ENCODE results near the gene TTLL8.
"Not testable (repeated sequence)": the region's sequence is repeated elsewhere in the genome, so short reads cannot be mapped to it uniquely, and the experiment has no call there.

TTLL8 gene

GRCh38 chr22:50058061-50058905 lies at the start of gene TTLL8:
TSS of gene TTLL8 (minus strand) at chr22:50058298.
- no peak for DNase-seq

- DNase-seq = no peak
Observed at GRCh38 chr22:50107529-50107928, 49.4 kb upstream of the TTLL8 start.

GRCh38 chr22:50105208-50106100 lies 47.4 kb upstream of the TTLL8 start:
- no peak for DNase-seq

- DNase-seq = no peak
Observed at GRCh38 chr22:50104141-50104544, 46.0 kb upstream of the TTLL8 start.

- no peak for DNase-seq
Observed at GRCh38 chr22:50102946-50103345, 44.8 kb upstream of the TTLL8 start.

GRCh38 chr22:50101870-50102565 lies 43.9 kb upstream of the TTLL8 start:
- no peak for DNase-seq

GRCh38 chr22:50098052-50098451 lies 40.0 kb upstream of the TTLL8 start:
- DNase-seq = no peak

GRCh38 chr22:50092342-50092741 lies 34.2 kb upstream of the TTLL8 start:
- no peak for DNase-seq

- no peak for DNase-seq
Observed at GRCh38 chr22:50091092-50091768, 33.1 kb upstream of the TTLL8 start.

- no peak for DNase-seq
Observed at GRCh38 chr22:50090412-50090714, 32.3 kb upstream of the TTLL8 start.

- no peak for DNase-seq
Observed at GRCh38 chr22:50089682-50090411, 31.7 kb upstream of the TTLL8 start, which contains the start of gene MOV10L1. TSS of gene MOV10L1 (plus strand) at chr22:50090006. CDS start at chr22:50090089, 83 bp downstream.

GRCh38 chr22:50089231-50089630 lies 31.1 kb upstream of the TTLL8 start:
- no peak for DNase-seq

- no peak for DNase-seq
Observed at GRCh38 chr22:50088096-50088495, 30.0 kb upstream of the TTLL8 start.

GRCh38 chr22:50087646-50088045 lies 29.5 kb upstream of the TTLL8 start:
- DNase-seq = no peak

GRCh38 chr22:50086975-50087374 lies 28.9 kb upstream of the TTLL8 start:
- not testable (repeated sequence) for DNase-seq

- DNase-seq = no peak
Observed at GRCh38 chr22:50086526-50086925, 28.4 kb upstream of the TTLL8 start.

GRCh38 chr22:50085211-50085972 lies 27.3 kb upstream of the TTLL8 start, which contains the start of gene MLC1:
TSS of gene MLC1 (minus strand) at chr22:50085426. CDS start at chr22:50084902, 524 bp downstream.
- no peak for DNase-seq

GRCh38 chr22:50084614-50085021 lies 26.5 kb upstream of the TTLL8 start:
- no peak for DNase-seq

GRCh38 chr22:50084080-50084477 lies 26.0 kb upstream of the TTLL8 start:
- no peak for DNase-seq

- no peak for DNase-seq
Observed at GRCh38 chr22:50083462-50084079, 25.5 kb upstream of the TTLL8 start.

Measured in NCI-H1048 (cell line).